Sigmoid colon (tissue), 3 donors: ENCODE results near the gene CGB1.

Experiments
- CTCF ChIP-seq, 4 experiments: fragments of 450-650 bp in 3 of 4; fragments of 200-600 bp in 1 of 4; IDR thresholded peaks; one replicate each; pipeline ENCODE4 v1.5.1; 2016 to 2019; ENCODE audit warnings: antibody characterized with exemption in 4 of 4, mild to moderate bottlenecking in 3 of 4, moderate library complexity in 2 of 4
- POLR2A ChIP-seq, 2 donors: fragments of 450-650 bp; IDR thresholded peaks; one replicate each; pipeline ENCODE4 v1.6.1; 2016; ENCODE audit warnings: antibody characterized with exemption in 2 of 2, mild to moderate bottlenecking in 2 of 2, moderate library complexity in 2 of 2

GRCh38 chr19:49065905-49066512 lies 29.3 kb upstream of the CGB1 start:
- TF ChIP-seq CTCF (IDR thresholded peaks at IDR 0.05) (no peak), POLR2A (IDR thresholded peaks at IDR 0.05) (no peak)
